Middle frontal gyrus (tissue), 1 donor: ENCODE measurements around the gene ERGIC3.

Source experiments
- DNase-seq: peaks from one replicate; pipeline ENCODE4 v3.0.0-alpha.2; 2015; ENCODE audit warnings: low spot score; ENCODE audit errors: extremely low spot score

The ERGIC3 gene

GRCh38 chr20:35560541-35560940 is 18.7 kb downstream of the ERGIC3 start:
- no peak for DNase-seq

- DNase-seq, result no peak
These were observed 19.4 kb downstream of the ERGIC3 start for GRCh38 chr20:35561268-35561667.

- DNase-seq, result no peak
These were observed 19.8 kb downstream of the ERGIC3 start for GRCh38 chr20:35561671-35562070.

- DNase-seq, result no peak
These were observed 20.7 kb downstream of the ERGIC3 start for GRCh38 chr20:35562541-35563110.

- no peak for DNase-seq
These were observed 22.0 kb downstream of the ERGIC3 start for GRCh38 chr20:35563834-35564233.

DNA sequence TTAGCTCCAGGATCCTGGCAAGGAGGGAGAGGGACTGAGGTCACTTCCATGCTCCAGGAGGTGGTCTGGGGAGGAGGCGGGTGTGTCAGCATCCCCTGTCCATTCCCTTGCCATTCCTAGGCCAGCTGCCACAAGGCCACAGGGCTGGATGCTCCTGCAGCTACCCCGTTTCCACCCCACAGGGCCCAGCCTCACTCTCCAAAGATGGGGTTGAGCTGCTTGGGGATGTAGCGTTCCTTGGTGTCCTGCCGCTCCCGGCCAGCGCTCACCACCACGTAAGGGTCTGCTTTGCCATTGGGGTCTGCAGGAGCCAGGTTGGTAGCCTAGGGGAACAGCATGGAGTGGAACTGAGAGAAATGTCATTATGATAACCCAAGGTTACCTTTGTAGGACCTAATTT is 23.0 kb downstream of the ERGIC3 start:
- no peak for DNase-seq

- DNase-seq, result no peak
These were observed 26.8 kb downstream of the ERGIC3 start for GRCh38 chr20:35568645-35569044.

- DNase-seq, result no peak
These were observed 29.7 kb downstream of the ERGIC3 start for GRCh38 chr20:35571555-35571954.

- DNase-seq, result no peak
These were observed 31.0 kb downstream of the ERGIC3 start for GRCh38 chr20:35572838-35573237.

DNA sequence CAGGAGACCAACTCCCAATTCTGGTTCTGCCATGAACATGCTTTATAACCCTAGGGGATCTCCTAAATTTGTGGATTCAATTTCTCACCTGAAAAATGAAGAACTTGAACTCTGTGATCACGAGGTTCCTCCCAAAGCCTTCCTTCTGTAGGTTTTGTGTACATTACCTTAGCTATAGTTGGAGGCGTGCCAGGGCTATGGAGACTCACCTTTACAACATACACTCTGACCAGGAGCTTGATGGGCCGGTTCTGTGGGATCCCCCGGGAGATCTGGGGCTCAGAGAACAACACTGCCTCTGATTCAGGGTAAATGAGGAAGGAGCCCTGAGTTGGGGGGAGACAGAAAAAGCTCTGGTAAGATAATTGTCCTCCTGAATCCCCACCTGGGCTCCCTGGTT is 34.1 kb downstream of the ERGIC3 start:
- DNase-seq, result no peak

GRCh38 chr20:35576816-35577215 is 34.9 kb downstream of the ERGIC3 start:
- no peak for DNase-seq

GRCh38 chr20:35578469-35578868 is 36.6 kb downstream of the ERGIC3 start:
- DNase-seq, result no peak

DNA sequence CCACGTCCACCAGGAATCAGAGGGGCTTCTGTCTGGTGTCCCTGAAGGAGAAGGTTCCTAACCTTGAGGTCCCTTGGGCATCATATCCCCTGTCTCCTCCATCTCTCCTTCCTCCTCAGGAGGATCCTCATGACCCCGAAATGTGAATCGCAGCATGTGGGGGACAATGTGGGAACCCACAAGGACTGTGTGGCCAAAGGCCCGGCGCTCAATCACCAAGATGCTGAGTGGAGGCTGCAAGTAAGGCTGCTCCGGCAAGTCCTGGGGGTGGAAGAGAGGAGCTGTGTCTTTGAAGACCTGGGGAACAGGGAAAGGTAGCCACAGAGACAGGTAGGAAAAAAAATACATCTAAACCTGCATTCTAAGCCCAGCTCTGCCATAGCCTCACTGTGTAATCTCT is 37.3 kb downstream of the ERGIC3 start:
- no peak for DNase-seq

GRCh38 chr20:35582131-35582530 is 40.3 kb downstream of the ERGIC3 start:
- DNase-seq, result no peak

GRCh38 chr20:35582741-35583404 is 41.0 kb downstream of the ERGIC3 start:
- DNase-seq, result no peak

DNA sequence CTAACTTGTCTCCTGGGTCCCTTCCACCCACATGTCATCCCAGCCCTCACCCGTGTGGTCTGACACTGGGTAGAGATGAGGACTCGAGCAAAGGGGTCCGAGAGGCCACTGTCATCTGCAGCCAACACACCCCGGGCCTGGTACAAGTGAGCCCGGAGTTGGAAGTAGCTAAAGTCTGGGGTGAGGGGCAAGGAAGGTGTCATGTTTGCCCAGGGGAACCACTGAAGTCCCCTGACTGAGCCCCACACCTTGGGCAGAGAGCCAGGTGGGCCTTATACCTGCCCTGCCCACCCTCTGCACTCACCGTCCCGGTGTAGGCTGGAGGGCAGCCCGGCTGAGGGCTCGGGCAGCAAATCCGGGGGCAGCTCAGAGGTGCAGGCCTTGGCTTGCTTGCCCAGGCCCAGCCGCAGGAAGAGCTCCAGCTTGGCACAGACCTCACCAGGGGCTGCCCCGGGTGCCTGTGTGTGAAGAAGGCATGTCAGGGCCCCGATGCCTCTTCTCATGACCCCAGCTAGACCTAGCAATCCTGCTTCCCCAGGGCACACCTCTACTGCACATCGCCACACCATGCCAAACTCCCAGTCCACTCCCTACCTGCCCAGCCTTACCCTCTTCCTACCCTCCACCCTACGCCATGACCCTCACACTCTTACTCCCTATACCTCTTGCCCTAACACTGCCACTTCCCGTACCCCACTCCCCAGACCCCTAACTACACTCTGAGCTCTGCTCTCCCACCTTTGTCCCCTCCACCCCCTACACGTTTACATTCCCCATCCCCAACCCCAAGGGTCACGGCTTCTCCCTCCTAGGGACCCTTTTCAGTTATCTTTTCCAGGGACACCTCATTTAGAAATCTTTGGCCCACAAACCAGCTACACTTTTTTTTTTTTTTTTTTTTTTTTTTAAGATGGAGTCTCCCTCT is 42.0 kb downstream of the ERGIC3 start:
- DNase-seq, result no peak

DNA sequence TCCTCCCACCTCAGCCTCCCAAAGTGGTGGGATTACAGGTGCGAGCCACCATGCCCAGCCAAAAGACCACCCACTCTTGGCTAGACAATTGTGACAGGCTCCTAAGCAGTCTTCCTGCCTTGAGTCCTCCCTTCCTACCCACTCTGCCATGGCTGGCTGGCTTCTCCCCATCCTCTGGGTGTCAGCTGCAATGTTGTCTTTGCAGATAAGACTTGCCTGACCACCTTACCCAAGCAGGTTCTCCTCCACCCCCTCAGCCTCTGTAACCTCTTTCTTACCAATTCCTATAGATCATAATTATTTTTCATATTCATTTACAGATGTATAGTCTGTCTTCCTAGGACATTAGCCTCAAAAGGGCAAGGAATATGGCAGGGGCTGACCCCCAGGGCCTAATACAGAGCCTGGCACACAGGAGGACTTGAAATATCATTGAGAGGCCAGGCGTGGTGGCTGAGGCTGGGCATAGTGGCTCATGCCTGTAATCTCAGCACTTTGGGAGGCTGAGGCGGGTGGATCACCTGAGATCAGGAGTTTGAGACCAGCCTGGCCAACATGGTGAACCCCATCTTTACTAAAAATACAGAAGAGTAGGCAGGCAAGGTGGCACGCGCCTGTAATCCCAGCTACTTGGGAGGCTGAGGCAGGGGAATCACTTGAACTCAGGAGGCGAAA is 45.0 kb downstream of the ERGIC3 start:
- DNase-seq, result no peak

DNA sequence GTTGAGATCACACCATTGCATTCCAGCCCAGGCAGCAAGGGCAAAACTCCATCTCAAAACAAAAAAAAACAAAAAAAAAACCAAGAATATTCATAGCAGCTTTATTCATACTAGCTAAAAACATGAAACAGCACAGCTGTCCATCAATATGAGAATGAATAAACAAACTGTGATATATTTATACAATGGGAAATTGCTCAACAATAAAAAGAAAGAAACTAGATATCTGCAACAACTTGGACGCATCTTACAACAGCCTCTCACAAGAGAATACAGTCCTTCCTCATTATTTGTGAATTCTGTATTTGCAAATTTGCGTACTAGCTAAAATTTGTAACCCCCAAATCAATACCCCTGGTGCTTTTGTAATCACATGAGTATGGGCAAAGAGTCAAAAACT is 45.6 kb downstream of the ERGIC3 start:
- DNase-seq, result no peak

- no peak for DNase-seq
These were observed 46.5 kb downstream of the ERGIC3 start for GRCh38 chr20:35588397-35588796.

DNA sequence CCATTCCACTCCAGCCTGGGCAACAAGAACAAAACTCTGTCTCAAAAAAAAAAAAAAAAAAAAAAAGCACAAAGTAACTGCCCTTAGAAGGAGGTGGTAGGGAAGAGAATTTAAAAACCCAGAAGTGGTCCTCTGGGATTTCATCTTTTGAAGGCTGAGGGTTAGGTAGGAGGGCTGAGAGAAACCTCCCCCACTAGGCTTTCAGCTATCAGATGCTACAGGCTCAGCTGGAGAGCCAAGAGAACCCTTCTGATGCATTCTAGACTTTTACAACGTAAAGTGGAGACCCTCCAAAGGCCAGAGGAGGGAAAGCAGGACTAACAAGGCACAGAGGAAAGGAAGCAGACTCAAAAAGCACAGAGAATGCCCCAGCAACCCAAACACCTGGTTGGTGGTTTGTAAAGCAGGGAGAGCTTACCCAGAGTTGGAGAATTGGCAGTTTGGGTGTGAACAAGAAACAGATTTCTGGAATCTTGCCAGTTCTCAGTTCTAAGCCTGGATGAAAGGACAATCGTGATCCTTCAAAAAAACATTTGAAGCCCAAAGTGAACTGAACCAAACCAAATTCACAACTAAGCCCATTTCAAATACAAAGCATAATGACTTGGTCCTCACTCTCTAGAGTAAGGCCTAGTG is 50.6 kb downstream of the ERGIC3 start:
- no peak for DNase-seq

DNA sequence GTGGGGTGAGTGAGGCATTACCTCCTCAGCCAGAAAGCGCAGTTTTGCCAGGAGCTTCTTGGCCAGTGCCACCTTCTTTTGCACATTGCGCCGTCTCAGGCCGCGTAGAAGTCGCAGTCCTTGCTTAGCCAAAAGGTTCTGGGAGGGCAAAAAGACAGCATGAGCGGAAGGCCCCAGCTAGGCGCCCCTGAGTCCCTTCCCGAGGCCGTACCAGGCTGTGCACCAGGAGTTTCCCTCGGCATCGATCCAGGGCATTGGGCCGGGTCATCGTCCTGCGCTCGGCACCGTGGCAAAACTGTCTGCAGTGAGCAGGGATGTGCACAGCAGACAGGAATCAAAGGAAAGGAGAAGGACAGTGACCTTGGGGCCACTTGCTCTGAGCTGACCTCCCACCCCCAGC is 53.6 kb downstream of the ERGIC3 start:
- no peak for DNase-seq
